Measurements from ENCODE around the gene IFITM10.

Gene IFITM10

DNA sequence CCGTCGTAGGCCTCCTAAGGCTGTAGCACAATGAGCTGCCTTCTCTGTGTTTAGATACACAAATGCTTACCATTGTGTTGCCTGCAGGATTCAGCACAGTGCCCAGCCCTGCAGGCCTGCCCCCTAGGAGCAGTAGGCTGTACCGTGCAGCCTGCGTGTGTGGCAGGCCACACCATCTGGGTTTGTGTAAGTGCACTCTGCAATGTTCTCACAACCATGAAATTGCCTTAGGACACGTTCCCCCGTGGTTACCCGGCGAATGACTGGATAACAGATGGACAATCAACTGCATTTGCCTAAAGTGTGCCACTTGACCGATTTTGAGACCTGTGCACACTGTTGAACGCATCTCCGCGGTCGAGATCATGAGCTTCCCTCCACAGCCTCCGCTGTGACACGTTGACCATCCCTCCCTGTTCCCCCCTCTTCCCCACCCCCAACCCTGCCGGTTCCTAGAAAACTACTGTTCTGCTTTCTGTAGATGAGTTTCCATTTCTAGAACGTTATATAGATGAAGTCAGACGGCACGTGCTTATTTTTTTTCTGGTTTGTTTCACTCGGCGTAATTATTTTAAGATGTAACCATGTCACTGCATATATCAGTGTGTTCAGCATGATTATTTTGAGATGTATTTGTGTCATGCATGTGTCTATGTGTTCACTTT, 35.5 kb upstream of the IFITM10 start:
- TF ChIP-seq, protein P1, sequence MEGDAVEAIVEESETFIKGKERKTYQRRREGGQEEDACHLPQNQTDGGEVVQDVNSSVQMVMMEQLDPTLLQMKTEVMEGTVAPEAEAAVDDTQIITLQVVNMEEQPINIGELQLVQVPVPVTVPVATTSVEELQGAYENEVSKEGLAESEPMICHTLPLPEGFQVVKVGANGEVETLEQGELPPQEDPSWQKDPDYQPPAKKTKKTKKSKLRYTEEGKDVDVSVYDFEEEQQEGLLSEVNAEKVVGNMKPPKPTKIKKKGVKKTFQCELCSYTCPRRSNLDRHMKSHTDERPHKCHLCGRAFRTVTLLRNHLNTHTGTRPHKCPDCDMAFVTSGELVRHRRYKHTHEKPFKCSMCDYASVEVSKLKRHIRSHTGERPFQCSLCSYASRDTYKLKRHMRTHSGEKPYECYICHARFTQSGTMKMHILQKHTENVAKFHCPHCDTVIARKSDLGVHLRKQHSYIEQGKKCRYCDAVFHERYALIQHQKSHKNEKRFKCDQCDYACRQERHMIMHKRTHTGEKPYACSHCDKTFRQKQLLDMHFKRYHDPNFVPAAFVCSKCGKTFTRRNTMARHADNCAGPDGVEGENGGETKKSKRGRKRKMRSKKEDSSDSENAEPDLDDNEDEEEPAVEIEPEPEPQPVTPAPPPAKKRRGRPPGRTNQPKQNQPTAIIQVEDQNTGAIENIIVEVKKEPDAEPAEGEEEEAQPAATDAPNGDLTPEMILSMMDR (IDR thresholded peaks at IDR 0.05), result no peak

GRCh38 chr11:1784761-1785650, 34.6 kb upstream of the IFITM10 start:
- TF ChIP-seq, protein P1 (IDR thresholded peaks at IDR 0.05), result no peak

GRCh38 chr11:1783725-1784529, 33.5 kb upstream of the IFITM10 start:
- TF ChIP-seq, protein P1 (IDR thresholded peaks at IDR 0.05), result no peak

- TF ChIP-seq, protein P1 (IDR thresholded peaks at IDR 0.05), result no peak
Observed at GRCh38 chr11:1782831-1783724, 32.7 kb upstream of the IFITM10 start.

- TF ChIP-seq, protein P1 (IDR thresholded peaks at IDR 0.05), result no peak
Observed at GRCh38 chr11:1782031-1782590, 31.7 kb upstream of the IFITM10 start.

GRCh38 chr11:1781593-1781975, 31.2 kb upstream of the IFITM10 start:
- TF ChIP-seq, protein P1 (IDR thresholded peaks at IDR 0.05), result no peak
